IPS-18a (cell line): Measurements from ENCODE around the gene MEGF6.

Source experiments
- H3K27ac ChIP-seq: one replicate; pipeline ENCODE4 v1.5.1; 2013; ENCODE audit warnings: low read length
- H3K27me3 ChIP-seq: one replicate; pipeline ENCODE4 v1.6.1; 2013; ENCODE audit warnings: mild to moderate bottlenecking, low read length; ENCODE audit not compliant: control insufficient read depth, insufficient read depth
- H3K36me3 ChIP-seq: one replicate; pipeline ENCODE4 v1.6.1; 2013; ENCODE audit warnings: low read depth, low read length; ENCODE audit not compliant: control insufficient read depth
- H3K4me1 ChIP-seq: one replicate; pipeline ENCODE4 v1.6.1; 2013; ENCODE audit warnings: low read depth, low read length; ENCODE audit not compliant: control insufficient read depth
- H3K4me3 ChIP-seq: one replicate; pipeline ENCODE4 v1.5.1; 2013; ENCODE audit warnings: low read length
- H3K9ac ChIP-seq: one replicate; pipeline ENCODE4 v1.6.1; 2013; ENCODE audit warnings: mild to moderate bottlenecking, low read length, moderate library complexity
- H3K9me3 ChIP-seq: one replicate; pipeline ENCODE4 v1.6.1; 2013; ENCODE audit warnings: low read depth, low read length; ENCODE audit not compliant: control insufficient read depth

The MEGF6 gene

GRCh38 chr1:3504822-3505153 lies 106.5 kb downstream of the MEGF6 start:
- Histone ChIP-seq H3K4me1 (no peaks in the 10 kb centered on the region), H3K27ac (no peak overlapping the region), H3K27me3 (no peaks in the 10 kb centered on the region), H3K9me3 (no peaks in the 10 kb centered on the region), H3K36me3 (no peaks in the 10 kb centered on the region), H3K4me3 (no peak overlapping the region), H3K9ac (no peak overlapping the region)

DNA sequence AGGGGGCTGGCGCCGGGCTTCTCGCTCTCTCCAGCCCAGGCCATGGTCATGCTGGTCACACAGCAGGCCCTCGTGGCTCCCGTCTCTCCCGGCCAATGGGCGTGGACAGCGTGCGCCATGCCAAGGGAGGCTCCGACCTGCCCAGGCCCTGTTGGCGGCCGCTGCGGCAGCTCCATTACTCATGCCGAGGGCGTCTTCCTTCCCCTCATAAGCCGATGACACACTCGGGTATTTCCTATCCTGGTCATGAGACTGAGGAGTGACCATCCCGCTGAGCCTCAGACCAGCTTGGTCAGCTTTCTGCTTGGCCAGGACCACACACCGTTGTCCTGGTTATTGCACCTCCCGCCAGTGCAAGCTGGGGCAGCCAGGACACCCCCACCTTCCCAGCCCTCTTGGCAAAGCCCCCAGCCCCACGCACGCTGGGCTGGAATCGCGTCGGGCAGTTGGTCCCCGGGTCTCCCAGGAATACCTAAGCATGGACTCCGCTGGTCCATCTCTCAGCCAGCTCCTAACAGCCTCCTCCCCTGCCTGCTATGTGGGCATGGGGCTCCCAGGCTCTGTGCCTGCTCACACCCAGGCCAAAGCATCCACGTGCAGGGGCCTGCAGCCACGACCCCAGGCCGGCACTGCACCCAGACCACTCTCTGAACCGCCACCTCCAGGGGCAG lies 107.0 kb downstream of the MEGF6 start:
- Histone ChIP-seq H3K4me3 (no peak overlapping the region), H3K9ac (no peak overlapping the region), H3K36me3 (no peaks in the 10 kb centered on the region), H3K4me1 (no peaks in the 10 kb centered on the region), H3K9me3 (no peaks in the 10 kb centered on the region), H3K27me3 (no peaks in the 10 kb centered on the region), H3K27ac (no peak overlapping the region)

DNA sequence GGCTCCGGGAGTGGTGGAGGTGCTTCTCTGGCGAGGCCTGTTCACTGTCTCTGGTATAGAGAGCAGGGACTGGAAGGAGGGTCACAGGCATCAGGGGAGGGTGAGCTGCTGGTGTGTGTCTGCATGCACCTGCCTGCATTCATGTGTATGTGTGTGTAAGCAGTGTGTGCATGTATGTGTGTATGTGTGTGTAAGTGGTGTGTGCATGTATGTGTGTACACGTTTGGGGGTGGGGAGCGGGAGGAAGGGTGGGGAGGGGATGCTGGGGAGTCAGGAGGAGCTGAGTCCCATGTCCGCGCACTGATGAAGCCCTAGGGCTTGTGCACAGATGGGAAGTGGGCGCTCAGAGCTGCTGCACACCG lies 107.8 kb downstream of the MEGF6 start:
- Histone ChIP-seq H3K36me3 (no peaks in the 10 kb centered on the region), H3K4me1 (no peaks in the 10 kb centered on the region), H3K9ac (no peak overlapping the region), H3K27me3 (no peaks in the 10 kb centered on the region), H3K9me3 (no peaks in the 10 kb centered on the region), H3K27ac (no peak overlapping the region), H3K4me3 (no peak overlapping the region)

DNA sequence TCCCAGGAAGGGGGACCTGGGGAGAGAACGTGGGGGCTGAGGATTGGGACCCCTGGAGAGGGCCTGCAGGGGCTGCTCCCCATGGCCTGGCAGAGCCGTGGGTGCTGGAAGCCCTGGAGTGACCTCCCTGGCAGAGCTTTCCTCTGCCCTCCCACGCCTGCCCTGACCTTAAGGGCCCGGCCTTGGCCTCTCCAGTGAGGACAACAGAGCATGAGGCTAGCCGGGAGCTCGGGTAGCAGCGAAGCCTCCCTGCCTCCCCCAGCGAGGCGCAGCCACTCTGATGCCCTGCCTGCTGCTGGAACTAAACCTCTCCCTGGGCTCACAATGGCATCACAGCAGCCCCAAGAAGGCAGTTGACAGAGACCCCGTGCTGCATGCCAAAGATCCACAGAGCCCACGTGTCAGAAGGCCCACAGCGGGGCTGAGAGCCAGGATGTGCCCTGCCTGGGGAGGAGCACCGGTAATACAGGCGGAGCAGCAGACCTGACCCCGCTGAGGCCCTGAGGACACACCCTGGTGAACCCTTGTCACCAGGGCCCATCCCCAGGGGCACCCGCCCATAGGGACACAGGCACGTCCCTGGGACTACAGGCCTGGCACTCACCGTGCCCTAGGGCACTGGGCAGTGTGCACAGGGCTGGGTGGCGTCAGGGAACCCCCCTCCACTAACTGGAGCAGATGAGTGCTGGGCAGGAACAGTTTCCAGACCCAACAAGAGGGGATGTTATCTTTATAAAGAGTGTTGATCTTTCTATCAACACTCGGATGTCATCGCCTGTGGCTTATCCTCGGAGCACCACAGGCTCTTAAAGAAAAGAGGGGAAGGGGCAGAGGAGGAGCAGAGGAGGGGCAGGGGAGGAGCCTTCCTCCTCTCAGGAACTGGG lies 108.4 kb downstream of the MEGF6 start:
- Histone ChIP-seq H3K27me3 (no peaks in the 10 kb centered on the region), H3K36me3 (no peaks in the 10 kb centered on the region), H3K4me1 (no peaks in the 10 kb centered on the region), H3K27ac (no peak overlapping the region), H3K4me3 (no peak overlapping the region), H3K9me3 (no peaks in the 10 kb centered on the region), H3K9ac (no peak overlapping the region)

- H3K9ac ChIP-seq: no peak overlapping the region
- H3K27me3 ChIP-seq: no peaks in the 10 kb centered on the region
- no peaks in the 10 kb centered on the region for H3K4me1 ChIP-seq
- no peak overlapping the region for H3K4me3 ChIP-seq
- no peak overlapping the region for H3K27ac ChIP-seq
- no peaks in the 10 kb centered on the region for H3K9me3 ChIP-seq
- no peaks in the 10 kb centered on the region for H3K36me3 ChIP-seq
Observed at GRCh38 chr1:3501856-3502640, 109.3 kb downstream of the MEGF6 start.

DNA sequence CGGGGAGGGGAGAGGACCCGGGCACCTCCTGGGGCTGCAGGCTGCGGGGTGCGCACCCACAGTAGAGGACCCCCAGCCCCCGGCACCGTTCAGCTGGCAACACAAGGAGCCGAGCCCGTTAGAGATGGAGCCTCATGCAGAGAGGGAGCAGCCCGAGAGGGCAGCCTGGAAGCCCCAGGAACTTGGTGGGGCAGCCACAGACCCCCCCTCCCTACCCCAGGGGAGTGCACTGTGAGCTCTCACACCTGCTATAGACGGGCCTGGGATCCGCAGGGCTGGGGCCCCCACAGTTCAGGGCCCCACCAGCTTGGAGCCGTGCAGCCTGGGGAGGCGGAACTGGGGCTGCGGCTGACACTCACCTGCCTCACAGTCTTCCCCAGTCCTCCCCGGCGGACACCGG lies 109.9 kb downstream of the MEGF6 start:
- Histone ChIP-seq H3K9ac (no peak overlapping the region), H3K36me3 (no peaks in the 10 kb centered on the region), H3K4me1 (no peaks in the 10 kb centered on the region), H3K27ac (no peak overlapping the region), H3K27me3 (no peaks in the 10 kb centered on the region), H3K9me3 (no peaks in the 10 kb centered on the region), H3K4me3 (no peak overlapping the region)

GRCh38 chr1:3500265-3500835 lies 111.0 kb downstream of the MEGF6 start:
- H3K36me3 ChIP-seq: no peaks in the 10 kb centered on the region
- no peaks in the 10 kb centered on the region for H3K4me1 ChIP-seq
- H3K27me3 ChIP-seq: no peaks in the 10 kb centered on the region

GRCh38 chr1:3499611-3500010 lies 111.7 kb downstream of the MEGF6 start:
- no peaks in the 10 kb centered on the region for H3K36me3 ChIP-seq

More at GRCh38 chr1:3500265-3500835, 111.0 kb downstream of the MEGF6 start:
- Histone ChIP-seq H3K4me3 (no peak overlapping the region), H3K27ac (no peak overlapping the region), H3K9me3 (no peaks in the 10 kb centered on the region), H3K9ac (no peak overlapping the region)

GRCh38 chr1:3498986-3499385 lies 112.3 kb downstream of the MEGF6 start:
- Histone ChIP-seq H3K27ac (no peak overlapping the region), H3K27me3 (no peaks in the 10 kb centered on the region), H3K4me1 (no peaks in the 10 kb centered on the region), H3K9me3 (no peaks in the 10 kb centered on the region), H3K36me3 (no peaks in the 10 kb centered on the region), H3K9ac (no peak overlapping the region), H3K4me3 (no peak overlapping the region)

More at GRCh38 chr1:3499611-3500010, 111.7 kb downstream of the MEGF6 start:
- H3K9ac ChIP-seq: no peak overlapping the region
- H3K9me3 ChIP-seq: no peaks in the 10 kb centered on the region
- no peaks in the 10 kb centered on the region for H3K4me1 ChIP-seq
- H3K27me3 ChIP-seq: no peaks in the 10 kb centered on the region
- no peak overlapping the region for H3K27ac ChIP-seq
- no peak overlapping the region for H3K4me3 ChIP-seq

DNA sequence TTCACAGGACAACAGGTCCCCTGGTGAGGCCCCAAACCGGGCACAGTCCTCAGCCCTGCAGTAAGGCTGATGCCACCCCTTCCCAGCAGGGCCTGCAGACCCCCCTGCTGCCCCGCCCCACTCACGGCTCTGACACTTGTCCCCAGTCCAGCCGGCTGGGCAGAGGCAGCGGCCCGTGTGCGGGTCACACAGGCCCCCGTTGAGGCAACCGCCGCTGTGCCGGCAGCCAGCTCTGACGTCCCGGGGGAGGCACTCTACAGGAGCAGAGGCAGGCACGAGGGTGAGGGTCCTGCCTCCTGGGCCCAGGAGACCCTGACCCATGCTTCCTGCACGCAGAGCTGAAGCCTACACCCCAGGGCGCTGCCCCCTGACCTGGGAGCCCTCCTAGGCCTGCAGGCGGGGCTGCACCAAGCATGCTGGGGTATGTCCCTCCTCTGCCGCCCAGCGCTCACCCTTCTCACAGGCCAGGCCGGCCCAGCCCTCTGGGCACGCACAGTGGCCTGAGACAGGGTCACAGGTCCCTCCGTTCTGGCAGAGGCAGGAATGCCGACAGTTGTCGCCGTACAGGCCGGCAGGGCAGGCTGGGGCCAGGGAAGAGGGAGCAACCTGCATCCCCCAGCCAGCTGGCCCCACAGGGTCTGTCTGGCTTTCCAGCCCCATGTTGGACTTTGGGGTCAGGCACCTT lies 112.9 kb downstream of the MEGF6 start:
- H3K27ac ChIP-seq: no peak overlapping the region
- no peak overlapping the region for H3K9ac ChIP-seq
- H3K4me1 ChIP-seq: no peaks in the 10 kb centered on the region
- no peak overlapping the region for H3K4me3 ChIP-seq
- H3K9me3 ChIP-seq: no peaks in the 10 kb centered on the region
- no peaks in the 10 kb centered on the region for H3K27me3 ChIP-seq
- H3K36me3 ChIP-seq: no peaks in the 10 kb centered on the region

DNA sequence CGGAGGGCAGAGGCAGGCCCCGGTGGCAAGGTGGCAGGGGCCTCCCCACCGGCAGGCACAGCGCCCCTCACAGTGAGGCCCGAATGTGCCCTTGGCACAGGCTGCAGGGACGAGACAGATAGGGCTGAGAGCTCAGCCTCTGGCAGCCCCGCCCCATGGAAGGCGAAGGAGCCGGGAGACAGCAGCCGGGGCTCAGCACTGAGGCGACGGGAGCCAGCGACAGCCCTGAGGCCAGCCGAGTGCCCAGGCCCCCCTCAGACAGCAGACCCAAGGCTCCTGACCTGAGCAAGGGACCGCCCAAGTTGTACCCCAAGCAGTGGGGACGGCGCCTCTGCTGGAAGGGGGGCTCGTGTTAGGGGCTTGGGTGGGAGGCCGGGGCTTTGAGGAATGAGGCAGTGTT lies 113.8 kb downstream of the MEGF6 start:
- no peaks in the 10 kb centered on the region for H3K36me3 ChIP-seq
- H3K9me3 ChIP-seq: no peaks in the 10 kb centered on the region
- no peaks in the 10 kb centered on the region for H3K4me1 ChIP-seq
- H3K4me3 ChIP-seq: no peak overlapping the region
- no peaks in the 10 kb centered on the region for H3K27me3 ChIP-seq
- H3K27ac ChIP-seq: no peak overlapping the region
- H3K9ac ChIP-seq: no peak overlapping the region
